ENCODE data around the gene GDPD3.

GRCh38 chr16:30110661-30111060, 2.7 kb downstream of the GDPD3 start:
- TF ChIP-seq CTCF (IDR thresholded peaks at IDR 0.05) (no peak), POLR2A (IDR thresholded peaks at IDR 0.05) (no peak)

Data from adrenal gland (tissue), 5 donors.